Urothelium cell line (cell line): ENCODE data around the gene SCN7A.

ENCODE experiments used
- DNase-seq: peaks from one replicate; pipeline ENCODE4 v3.0.0; 2011; ENCODE audit warnings: low spot score, mixed read lengths
- FAIRE-seq: peaks from 2 replicates; lab custom pipeline; 2011; peaks lifted over from hg19 to GRCh38; lab: Jason Lieb, UNC

The SCN7A gene

DNA sequence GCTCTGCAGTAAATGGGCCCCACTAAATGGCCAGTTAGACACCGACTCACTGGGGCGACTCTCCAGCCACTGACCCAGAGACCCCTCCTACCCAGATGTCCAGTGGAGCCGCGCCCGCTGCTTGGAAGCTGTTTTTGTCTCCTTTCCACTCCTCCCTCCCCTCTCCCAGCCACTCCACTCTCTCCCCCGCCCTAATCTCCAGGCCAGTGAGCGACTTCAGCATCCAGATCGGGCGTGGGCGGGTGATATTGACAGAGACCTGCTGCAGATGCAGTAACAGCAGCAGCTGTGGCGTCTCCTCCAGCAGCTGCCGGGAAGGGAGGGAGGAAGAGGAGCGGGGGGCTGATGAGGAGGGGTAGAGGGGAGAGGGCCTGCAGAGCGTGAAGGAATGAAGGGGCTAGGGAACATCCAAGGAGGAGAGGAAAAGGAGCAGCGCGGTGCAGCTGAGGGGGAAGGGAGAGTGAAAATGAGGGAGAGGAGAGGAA lies at the start of gene SCN7A:
TSS of gene SCN7A (minus strand) at position 110 of the 485 bp plus-strand sequence. CDS start 16,553 bp downstream, outside the sequence.
- DNase-seq (peak; percentile 58), FAIRE-seq (no peak)

DNA sequence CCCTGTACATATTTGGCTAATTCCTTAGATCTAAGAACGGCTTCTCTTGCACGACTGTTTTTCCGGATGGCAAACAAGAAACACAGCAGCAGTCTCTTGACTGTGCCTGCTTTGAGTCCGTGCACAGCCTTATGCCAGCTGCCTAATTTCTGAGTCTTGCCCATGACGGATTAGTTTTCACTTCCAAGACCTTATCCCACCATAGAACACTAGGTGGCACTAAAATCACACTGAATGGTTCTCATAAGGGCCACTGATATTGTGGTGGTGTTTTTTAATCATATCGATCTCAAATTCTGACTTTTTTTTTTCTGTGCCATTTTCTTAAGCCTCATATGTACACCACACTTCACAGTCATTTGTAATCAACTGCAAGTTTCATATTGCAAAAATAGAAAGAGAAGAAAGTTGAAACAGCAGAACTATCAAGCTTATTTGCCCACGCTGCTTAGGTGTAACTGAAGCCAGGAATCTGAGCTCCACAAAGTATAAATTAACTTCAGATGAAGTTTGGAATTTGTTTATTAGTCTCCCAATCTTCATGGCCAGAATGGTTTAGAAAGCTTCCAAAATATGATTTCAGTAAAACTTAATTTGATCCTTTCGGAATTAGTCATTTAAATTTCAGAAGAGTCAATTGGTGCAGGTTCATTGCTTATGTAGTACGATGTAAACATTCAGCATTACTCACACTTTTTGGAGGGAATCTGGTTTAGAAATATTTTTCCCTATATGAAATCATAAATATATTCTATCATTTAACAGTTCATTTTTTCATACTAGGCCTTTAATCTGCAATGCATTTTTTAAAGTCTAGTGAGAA lies 45.5 kb upstream of the SCN7A start:
- peak; percentile 70 for FAIRE-seq

DNA sequence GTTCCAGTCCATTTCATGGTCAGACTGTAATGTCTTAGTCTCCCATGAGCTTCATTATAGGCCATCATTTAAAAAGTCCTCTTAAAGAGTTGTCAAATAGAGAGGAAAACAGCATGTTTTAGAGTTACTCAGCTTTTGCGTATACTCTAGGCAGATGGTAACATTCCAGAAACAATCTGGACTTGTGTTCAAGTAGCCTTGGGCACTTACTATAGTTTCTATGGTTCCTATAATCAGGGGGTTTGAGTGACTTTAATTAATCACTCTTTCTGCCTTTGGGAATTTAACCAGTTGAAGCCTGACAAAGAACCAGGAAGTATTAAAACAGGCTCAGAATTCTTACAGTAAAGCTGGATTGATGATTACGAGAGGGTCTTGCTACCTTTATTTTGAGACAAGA lies 42.1 kb upstream of the SCN7A start:
- no peak for FAIRE-seq
- DNase-seq, result no peak

More for the DNA sequence above, 45.5 kb upstream of the SCN7A start:
- DNase-seq, result peak; percentile 52

DNA sequence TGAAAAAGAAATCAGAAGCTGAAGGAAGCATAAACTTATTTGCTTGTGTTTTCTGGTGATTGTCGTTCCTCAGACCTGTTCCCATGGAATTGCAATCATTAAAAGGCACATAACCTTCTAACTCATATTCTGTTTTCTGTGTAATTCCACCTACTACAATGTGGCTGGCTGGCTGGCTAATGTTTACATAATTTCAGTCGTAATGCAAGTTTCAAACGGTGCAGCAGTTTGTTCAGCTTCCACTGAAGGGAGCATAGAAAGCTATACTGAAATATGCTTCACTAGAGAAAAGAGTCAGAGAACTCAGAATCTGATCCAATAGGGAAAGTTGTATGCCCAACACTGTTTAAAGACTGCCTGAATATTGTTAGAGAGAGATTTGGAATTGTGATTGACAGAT lies 27.1 kb upstream of the SCN7A start:
- DNase-seq (no peak), FAIRE-seq (no peak)

DNA sequence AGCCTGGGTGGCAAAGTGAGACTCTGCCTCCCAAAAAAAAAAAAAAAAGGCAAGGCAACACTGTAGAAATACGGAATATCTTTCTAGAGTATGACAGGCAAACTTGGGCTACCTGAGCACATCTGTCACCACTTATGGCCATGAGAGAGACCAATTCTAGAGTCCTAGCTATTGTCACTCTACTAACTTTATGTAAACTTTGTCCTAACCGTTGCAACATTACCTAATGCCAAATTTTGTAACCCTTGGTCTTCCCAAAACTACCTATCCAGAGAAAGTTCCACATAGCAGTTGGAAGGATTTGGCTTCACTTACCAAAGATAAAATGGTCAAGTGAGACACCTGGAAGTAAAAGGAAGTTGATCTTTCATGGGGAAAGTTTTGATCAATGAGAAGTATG lies 26.6 kb upstream of the SCN7A start:
- DNase-seq (no peak), FAIRE-seq (no peak)

DNA sequence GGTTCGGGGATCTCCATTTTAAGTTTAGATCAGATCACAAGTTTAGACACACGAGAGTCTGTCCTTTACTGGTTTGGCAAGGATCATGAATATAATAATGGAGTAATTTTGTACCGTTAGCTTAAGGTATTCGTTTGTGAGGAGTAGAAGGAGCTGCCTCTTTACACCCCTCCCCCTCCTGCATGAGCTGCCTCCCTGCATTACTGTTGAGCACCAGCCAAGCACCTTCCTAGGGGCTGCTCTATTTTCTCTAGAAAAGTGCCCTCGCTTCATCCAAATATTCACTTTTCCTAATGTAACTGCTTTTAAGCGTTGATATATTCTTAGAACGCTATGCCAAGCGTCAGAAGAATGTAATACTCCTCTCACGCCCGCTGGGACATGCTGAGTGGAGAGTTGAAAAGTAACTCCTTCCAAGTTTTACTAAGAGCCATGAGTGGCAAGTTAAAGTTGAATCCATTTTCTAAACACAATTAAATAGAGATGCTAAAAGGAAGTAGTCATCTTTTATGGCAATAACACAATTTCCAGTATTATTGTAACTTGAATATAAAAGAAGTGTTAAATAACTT lies 25.4 kb upstream of the SCN7A start:
- FAIRE-seq (no peak), DNase-seq (no peak)

DNA sequence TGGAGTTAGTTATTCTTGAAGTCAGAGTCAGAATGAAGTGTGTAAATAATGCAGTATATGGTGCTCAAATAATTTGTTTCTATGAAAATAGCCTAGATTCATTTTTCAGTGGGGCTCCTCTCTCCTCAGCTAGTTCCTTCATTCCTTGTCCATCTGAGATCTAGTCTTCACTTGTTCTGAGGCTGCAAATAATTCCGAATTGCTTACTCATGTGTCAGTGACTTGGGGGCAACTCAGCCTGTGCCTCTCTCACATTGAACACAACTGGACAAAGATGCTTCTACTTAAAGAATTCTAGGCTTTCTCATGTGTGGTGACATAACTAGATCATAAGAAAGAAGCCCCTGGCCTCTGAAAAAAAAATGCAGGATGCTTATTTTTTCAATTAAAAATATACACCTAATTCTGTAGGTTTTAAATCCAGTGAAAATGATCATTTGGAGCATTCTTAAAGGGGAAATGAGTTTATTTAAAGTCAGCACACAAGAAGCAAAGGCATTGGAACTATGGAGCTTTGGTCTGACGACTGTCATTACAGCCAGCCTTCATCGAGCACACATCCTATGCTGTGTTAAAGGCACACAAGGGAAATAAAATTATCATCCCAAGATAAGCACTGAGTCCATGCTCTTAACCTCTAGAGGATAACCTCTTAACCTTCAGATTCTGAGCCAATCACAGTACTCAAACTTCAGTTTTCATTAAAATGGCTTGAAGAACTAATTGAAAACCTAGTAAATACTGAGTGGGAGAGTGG lies 24.8 kb upstream of the SCN7A start:
- DNase-seq (no peak), FAIRE-seq (no peak)

DNA sequence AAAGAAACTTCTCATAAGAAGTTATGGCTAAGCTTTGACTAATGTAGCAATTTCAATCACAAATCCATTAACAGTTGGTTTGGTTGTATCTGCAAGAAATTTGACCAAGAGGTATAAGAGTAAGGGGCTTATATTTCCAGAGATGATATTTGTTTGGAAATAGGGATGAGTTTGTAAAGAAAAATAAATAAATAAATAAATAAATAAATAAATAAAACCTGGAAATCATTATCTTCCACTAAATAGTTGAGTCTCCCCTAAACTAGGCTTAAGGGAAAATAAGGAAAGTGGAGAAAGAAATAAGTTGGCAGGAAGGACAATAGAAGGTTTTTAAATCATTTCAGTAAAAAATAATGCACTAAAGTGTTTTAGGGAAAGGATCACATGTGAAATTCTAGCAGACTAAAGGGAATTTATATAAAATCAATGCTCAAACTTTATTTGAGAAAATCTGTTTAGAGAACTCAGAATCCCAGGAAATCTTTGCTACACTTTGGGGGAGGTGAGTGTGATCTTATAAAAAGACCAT lies 23.5 kb upstream of the SCN7A start:
- no peak for DNase-seq
- FAIRE-seq, result no peak

DNA sequence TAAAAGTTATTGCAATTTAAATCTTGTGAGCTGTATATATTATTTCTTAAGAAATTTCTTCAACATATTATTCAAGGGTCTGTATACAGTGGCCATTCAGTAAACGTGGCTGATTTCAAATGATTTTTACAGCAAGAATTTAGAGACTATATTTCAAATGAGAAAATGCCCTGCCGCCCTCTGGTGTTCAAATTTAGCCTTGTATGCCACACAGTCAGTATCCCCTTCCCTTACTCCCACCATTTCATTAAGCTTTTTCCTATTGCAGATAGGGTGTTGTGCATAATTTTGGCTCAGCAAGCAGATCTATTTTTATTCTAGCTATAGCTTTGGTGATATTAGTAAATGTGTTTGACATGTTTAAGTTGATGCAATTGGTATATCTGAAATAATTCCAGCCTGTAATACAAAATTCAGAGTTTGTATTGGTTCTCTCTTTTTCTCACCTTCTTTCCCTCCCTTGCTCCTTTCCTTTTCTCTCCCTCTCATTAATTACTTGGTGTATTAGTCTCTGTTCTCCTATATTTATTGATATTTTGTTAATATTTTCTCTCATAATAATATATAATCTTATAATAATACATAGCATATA lies 22.8 kb upstream of the SCN7A start:
- no peak for FAIRE-seq
- DNase-seq, result peak; percentile 11

DNA sequence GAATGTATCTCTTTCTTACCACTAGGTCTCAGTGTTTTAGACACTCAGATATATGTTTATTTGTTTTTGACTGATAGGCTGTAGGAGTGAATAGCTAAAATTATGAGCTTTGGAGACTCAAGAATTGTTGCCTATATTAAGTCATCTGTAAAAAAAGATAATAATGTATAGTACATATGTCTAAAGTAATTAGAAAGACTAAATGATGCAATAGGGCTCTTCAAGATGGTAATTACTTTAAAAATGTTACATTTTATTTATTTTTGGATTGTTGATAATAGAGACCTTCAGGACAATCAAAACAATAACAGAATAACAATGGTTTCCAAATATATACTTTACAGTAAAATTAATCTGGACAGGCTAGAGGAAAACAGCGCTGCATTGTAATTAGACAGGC lies 19.9 kb upstream of the SCN7A start:
- no peak for FAIRE-seq
- DNase-seq, result no peak

DNA sequence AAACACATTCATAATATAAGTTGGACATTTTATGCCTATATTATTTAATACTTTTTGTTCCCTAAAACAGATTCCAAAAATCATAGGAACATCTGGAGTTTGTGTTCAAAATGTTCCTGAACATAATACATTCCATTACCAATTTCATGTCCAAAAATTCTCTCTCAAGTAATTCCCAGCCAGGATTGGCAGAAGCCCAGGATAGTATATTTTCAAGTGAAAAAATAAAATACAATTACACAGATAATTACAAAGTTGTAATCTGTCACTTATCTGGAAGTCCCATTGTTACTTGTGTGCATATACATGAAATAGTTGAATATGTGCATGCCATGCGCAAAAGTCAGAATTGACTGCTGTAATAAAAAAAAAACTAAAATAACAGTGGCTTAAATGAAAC lies 5.2 kb upstream of the SCN7A start:
- FAIRE-seq, result no peak

DNA sequence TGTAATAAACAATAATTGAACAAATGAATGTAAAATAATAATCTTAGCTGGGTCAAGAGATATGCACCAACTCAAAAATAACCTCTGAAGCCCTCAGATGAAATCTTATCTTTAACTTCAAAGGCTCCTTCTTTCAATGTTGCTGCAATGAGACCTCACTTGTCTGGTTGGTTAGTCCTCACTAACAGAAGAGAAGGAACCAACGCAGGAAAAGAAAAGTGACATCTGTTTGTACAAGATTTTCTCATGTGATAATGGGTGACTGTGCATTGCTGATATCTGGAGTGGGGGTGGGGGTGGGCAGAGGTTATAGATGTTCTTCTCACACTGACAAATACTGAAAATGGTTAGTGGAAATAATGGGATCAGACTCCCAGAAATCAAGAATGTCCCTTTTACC lies 2.6 kb downstream of the SCN7A start:
- FAIRE-seq (no peak), DNase-seq (no peak)

More for the DNA sequence above, 5.2 kb upstream of the SCN7A start:
- DNase-seq, result no peak

DNA sequence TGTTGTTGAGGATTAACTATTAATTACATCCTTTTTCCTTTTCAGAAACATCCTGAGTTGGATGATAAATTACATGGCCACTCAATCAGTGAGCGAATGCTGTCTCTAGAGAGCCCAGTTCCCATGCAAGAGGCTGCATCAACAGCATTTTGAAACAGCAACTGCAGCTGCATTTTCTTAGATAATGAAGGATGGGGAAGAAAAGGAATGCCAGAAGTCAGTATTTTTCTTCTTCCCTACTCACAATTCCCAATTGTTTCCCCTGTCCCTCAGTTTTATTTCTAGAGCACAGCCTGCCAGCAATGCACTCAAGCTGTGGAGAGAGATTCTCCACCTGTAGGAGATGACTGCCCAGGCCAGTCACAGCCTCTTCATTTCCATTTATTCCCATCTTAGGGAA lies 6.9 kb downstream of the SCN7A start:
- FAIRE-seq, result no peak
- DNase-seq, result no peak

DNA sequence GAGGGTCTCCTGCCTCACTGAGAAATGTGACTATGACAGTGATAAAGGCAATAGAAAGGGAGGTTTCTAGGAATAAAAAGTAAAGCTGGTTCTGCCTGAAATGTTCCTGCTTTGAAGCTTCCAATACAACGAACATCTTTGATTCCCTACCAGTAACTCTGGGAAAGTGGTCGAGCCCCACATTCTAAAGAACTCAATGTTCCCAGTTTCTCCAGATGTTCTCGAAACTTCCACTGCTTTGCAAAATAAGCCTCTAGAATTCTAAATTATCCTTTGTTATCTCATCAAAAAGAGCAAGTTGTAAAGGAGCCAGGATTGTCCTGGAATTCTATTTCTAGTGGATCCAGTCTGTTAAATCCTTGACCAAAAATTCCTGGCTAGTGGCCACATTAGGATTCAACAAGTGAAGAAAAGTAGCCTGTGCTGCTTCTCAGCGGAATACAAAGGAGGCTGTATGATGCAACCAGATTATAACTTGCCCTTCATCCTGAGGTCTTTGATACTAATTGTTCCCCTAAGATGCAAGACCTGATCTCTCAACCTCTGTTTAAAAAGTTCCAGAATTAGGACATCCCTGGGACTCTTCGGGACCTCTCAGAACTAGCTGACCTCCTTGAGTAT lies 8.4 kb downstream of the SCN7A start:
- no peak for FAIRE-seq
- no peak for DNase-seq

DNA sequence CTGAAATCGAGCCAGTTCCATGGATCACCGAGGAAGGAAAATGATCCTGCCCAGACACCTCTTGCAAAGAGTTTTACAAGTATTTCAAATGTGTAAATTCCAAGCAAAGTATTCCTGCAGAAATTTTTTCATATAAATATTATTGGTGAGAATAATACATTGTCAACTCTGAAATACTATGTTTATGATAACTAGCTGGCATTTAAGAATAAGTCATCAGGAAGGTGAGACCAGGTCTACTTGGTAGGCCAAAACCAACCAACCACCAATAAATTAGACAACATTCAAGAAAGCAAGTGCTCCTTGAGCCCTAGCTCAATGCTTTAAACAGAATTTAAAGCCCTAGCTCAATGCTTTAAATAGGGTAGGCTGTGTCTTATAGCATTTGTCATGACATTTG lies 21.7 kb downstream of the SCN7A start:
- FAIRE-seq (no peak), DNase-seq (no peak)

DNA sequence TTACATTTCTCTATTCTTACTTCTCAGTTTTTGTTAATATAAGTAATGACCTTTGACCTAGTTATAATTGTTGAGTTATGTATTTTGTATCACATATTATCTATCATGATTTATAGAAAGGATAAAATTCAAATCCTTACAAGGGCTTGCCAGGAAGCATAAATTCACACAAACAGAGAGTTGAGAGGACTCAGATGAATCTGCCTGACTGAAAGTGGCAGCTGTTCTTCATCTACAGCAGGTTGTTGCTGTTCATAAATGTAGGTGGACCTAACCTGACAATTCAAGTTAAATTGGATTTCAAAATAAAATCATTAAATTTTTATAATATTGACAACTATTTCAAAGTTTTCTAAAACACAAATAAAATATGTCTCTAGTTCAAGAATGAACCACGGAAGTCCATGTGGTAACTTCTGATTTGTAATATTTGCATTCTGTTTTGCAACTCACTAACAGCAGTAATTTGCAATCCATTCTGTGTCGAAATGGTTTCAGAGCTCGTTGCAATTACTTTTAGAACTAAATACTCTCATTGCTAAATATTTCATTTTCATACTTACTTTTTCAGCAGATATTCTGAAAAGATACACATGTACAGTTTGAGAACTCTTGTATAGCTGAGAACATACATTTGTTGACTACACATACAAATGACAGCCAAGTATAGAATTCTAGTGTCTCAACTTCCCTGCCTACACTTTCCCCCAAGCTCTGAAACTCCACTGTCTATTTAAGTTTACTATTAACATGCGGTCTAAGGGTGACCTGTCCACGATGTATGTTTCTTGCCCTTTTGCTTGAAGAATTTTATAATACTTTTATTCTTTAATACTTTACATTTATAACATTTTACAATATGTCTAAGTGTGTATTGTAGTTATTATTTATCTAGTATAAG lies 25.7 kb downstream of the SCN7A start:
- DNase-seq, result no peak
- no peak for FAIRE-seq

DNA sequence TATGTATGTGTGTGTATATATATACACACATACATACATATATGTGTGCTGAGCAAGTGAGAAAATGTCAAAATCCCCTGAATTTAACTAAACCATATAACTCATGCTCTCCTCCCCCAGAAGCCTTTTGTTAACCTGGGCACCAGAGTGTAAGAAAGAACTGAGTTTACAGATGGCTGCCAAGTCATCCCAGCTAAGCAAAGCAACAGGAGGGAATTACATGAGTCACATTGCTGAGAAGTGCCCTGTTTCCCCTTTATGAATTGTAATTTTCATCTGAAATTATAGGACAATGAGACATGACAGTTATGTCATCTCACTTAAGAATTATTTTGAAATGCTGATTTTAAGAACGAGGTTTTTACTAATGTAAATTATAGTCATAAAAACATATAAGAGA lies 29.9 kb downstream of the SCN7A start:
- DNase-seq (no peak), FAIRE-seq (no peak)

DNA sequence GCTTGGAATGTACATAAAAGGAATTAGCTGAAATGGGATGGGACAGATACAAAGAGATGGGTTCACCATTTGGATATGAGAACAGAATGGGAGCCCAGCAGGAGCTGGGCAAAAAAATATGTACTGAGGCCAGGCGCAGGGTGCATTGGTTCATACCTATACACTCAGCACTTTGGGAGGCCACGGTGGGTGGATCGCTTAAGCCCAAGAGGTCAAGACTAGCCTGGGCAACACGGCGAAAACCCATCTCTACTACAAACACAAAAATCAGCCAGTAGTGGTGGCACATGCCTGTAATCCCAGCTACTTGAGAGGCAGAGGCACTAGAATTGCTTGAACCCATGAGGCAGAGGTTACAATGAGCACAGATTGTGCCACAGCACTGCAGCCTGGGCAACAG lies 30.4 kb downstream of the SCN7A start:
- FAIRE-seq, result no peak

DNA sequence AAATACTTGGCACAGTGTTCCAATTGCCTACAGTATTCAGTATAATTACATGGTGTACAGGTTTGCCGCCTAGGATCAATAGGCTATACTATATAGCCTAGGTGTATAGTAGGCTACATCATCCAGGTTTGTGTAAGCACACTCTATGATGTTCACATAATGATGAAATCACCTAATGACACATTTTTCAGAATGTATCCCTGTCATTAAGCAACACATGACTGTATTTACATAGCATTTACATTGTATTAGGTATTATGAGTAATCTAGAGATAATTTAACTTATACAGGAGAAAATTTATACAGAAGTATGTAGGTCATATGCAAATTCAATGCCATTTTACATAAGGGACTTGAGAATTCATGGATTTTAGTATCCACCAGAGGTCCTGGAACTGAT lies 35.4 kb downstream of the SCN7A start:
- DNase-seq (no peak), FAIRE-seq (no peak)

More for the DNA sequence above, 30.4 kb downstream of the SCN7A start:
- DNase-seq, result no peak
